H9 (cell line): ENCODE data around the gene ZBTB7A. TPM values are rescaled to one million over a fixed set of nuclear protein-coding genes. Genes with fewer than 3 reads are reported as not detected.

Source experiments
- DNase-seq: peaks from one replicate; pipeline ENCODE4 v3.0.0-alpha.2; 2017
- H2AFZ ChIP-seq: one replicate; pipeline ENCODE4 v1.6.1; 2013; ENCODE audit warnings: mild to moderate bottlenecking, low read length, control low read depth, moderate library complexity
- H2AK5ac ChIP-seq: 2 replicates; pipeline ENCODE4 v1.6.1; 2013; ENCODE audit warnings: low read length, control low read depth, mixed read lengths; ENCODE audit not compliant: insufficient read length
- H2BK120ac ChIP-seq: one replicate; pipeline ENCODE4 v1.6.1; 2013; ENCODE audit warnings: low read depth, mild to moderate bottlenecking, low read length, control low read depth, inconsistent platforms; ENCODE audit not compliant: poor library complexity, severe bottlenecking
- H2BK12ac ChIP-seq: 2 replicates; pipeline ENCODE4 v1.6.1; 2013; ENCODE audit warnings: low read length, control low read depth, mixed read lengths, low read depth; ENCODE audit not compliant: insufficient read length
- H2BK15ac ChIP-seq: 2 replicates; pipeline ENCODE4 v1.6.1; 2013; ENCODE audit warnings: low read depth, low read length, control low read depth
- H2BK20ac ChIP-seq: one replicate; pipeline ENCODE4 v1.6.1; 2013; ENCODE audit warnings: low read depth, mild to moderate bottlenecking, low read length, control low read depth, inconsistent platforms; ENCODE audit not compliant: poor library complexity, severe bottlenecking
- H2BK5ac ChIP-seq: 2 replicates; pipeline ENCODE4 v1.6.1; 2013; ENCODE audit warnings: low read length, control low read depth, mixed read lengths; ENCODE audit not compliant: insufficient read length
- H3K14ac ChIP-seq: 2 replicates; pipeline ENCODE4 v1.6.1; 2013; ENCODE audit warnings: low read length, control low read depth; ENCODE audit not compliant: insufficient read depth
- H3K18ac ChIP-seq: 2 replicates; pipeline ENCODE4 v1.6.1; 2013; ENCODE audit warnings: low read depth, mild to moderate bottlenecking, mixed read lengths, low read length, control low read depth; ENCODE audit not compliant: insufficient read length
- H3K23ac ChIP-seq: 2 replicates; pipeline ENCODE4 v1.6.1; 2013; ENCODE audit warnings: low read length, control low read depth, mixed read lengths, low read depth; ENCODE audit not compliant: insufficient read length
- H3K23me2 ChIP-seq: 2 replicates; pipeline ENCODE4 v1.6.1; 2013; ENCODE audit warnings: low read depth, mild to moderate bottlenecking, mixed read lengths, low read length, control low read depth; ENCODE audit not compliant: insufficient read length, poor library complexity, severe bottlenecking
- H3K27ac ChIP-seq: 2 replicates; pipeline ENCODE4 v1.5.1; 2013; ENCODE audit warnings: low read length, control low read depth, mixed read lengths, low read depth; ENCODE audit not compliant: insufficient read length
- H3K27me3 ChIP-seq: 2 replicates; pipeline ENCODE4 v1.6.1; 2013; ENCODE audit warnings: low read length, control low read depth, inconsistent platforms; ENCODE audit not compliant: insufficient read depth
- H3K4ac ChIP-seq: 2 replicates; pipeline ENCODE4 v1.6.1; 2013; ENCODE audit warnings: low read depth, mild to moderate bottlenecking, control low read depth, inconsistent platforms, low read length, moderate library complexity
- H3K4me1 ChIP-seq: 2 replicates; pipeline ENCODE4 v1.6.1; 2013; ENCODE audit warnings: low read length, control low read depth, inconsistent platforms; ENCODE audit not compliant: insufficient read depth
- H3K4me2 ChIP-seq: 2 replicates; pipeline ENCODE4 v1.6.1; 2013; ENCODE audit warnings: low read length, control low read depth, mixed read lengths; ENCODE audit not compliant: insufficient read length, insufficient read depth
- H3K56ac ChIP-seq: 2 replicates; pipeline ENCODE4 v1.6.1; 2013; ENCODE audit warnings: low read depth, mild to moderate bottlenecking, mixed read lengths, low read length, control low read depth; ENCODE audit not compliant: insufficient read length
- H3K79me1 ChIP-seq: 2 replicates; pipeline ENCODE4 v1.6.1; 2013; ENCODE audit warnings: low read depth, mild to moderate bottlenecking, moderate library complexity, low read length, control low read depth, inconsistent platforms; ENCODE audit not compliant: insufficient read depth, poor library complexity, severe bottlenecking
- H3K79me2 ChIP-seq: 2 replicates; pipeline ENCODE4 v1.6.1; 2013; ENCODE audit warnings: low read length, control low read depth, inconsistent platforms; ENCODE audit not compliant: insufficient read depth
- H3K9ac ChIP-seq: 2 replicates; pipeline ENCODE4 v1.6.1; 2013; ENCODE audit warnings: low read length, control low read depth, mixed read lengths; ENCODE audit not compliant: insufficient read length; ENCODE audit errors: extremely low read depth
- H3K9me3 ChIP-seq: one replicate; pipeline ENCODE4 v1.6.1; 2013; ENCODE audit warnings: low read depth, low read length, inconsistent platforms; ENCODE audit not compliant: control insufficient read depth
- H3T11ph ChIP-seq: one replicate; pipeline ENCODE4 v1.6.1; 2013; ENCODE audit warnings: mild to moderate bottlenecking, low read length, control low read depth, inconsistent platforms
- H4K20me1 ChIP-seq: one replicate; pipeline ENCODE4 v1.6.1; 2013; ENCODE audit not compliant: control insufficient read depth, insufficient read length, insufficient read depth
- H4K5ac ChIP-seq: 2 replicates; pipeline ENCODE4 v1.6.1; 2013; ENCODE audit warnings: low read depth, mild to moderate bottlenecking, mixed read lengths, low read length, control low read depth; ENCODE audit not compliant: insufficient read length
- H4K8ac ChIP-seq: replicated peaks from 2 replicates; pipeline ENCODE4 v1.6.1; 2013; ENCODE audit warnings: low read length, control low read depth, mixed read lengths, low read depth; ENCODE audit not compliant: insufficient read length
- H4K91ac ChIP-seq: 2 replicates; pipeline ENCODE4 v1.6.1; 2013; ENCODE audit warnings: low read depth, mild to moderate bottlenecking, moderate library complexity, mixed read lengths, low read length, control low read depth; ENCODE audit not compliant: insufficient read length
- H3K27ac Mint-ChIP-seq, 3 experiments: 2 replicates in 2 of 3; 3 replicates in 1 of 3; pipeline ENCODE4 v1.8.0; 2020 to 2021; ENCODE audit warnings: mixed read lengths in 3 of 3, mild to moderate bottlenecking in 1 of 3, moderate library complexity in 1 of 3
- H3K27me3 Mint-ChIP-seq: 2 replicates; pipeline ENCODE4 v1.8.0; 2021; ENCODE audit warnings: low read depth, mild to moderate bottlenecking, moderate library complexity, mixed read lengths
- H3K36me3 Mint-ChIP-seq, 3 experiments: 2 replicates in 2 of 3; 3 replicates in 1 of 3; pipeline ENCODE4 v1.8.0; 2020 to 2021; ENCODE audit warnings: low read depth in 3 of 3, mixed read lengths in 3 of 3; ENCODE audit not compliant: insufficient read depth in 1 of 3
- H3K4me1 Mint-ChIP-seq, 2 experiments: 2 replicates each; pipeline ENCODE4 v1.8.0; 2020; ENCODE audit warnings: mixed read lengths in 2 of 2
- H3K4me3 Mint-ChIP-seq, 2 experiments: 2 replicates in 1 of 2; 3 replicates in 1 of 2; pipeline ENCODE4 v1.8.0; 2020 to 2021; ENCODE audit warnings: mild to moderate bottlenecking in 2 of 2, mixed read lengths in 2 of 2, moderate library complexity in 1 of 2
- H3K9me3 Mint-ChIP-seq, 2 experiments: 2 replicates in 1 of 2; 3 replicates in 1 of 2; pipeline ENCODE4 v1.8.0; 2020; ENCODE audit warnings: mild to moderate bottlenecking in 2 of 2, mixed read lengths in 2 of 2, moderate library complexity in 1 of 2
- CTCF ChIP-seq: fragments of 200-600 bp; sonication (generic); conservative IDR thresholded peaks from 3 replicates; pipeline ENCODE4 v1.8.0; 2021; ENCODE audit warnings: antibody characterized with exemption, mild to moderate bottlenecking
- WGBS: extraction: QIAGEN DNeasy Blood & Tissue Kit; methylation state at CpG from one replicate; pipeline ENCODE4 v1.1.7; 2013; ENCODE audit warnings: missing lambda C conversion rate, low lambda C conversion rate, mixed read lengths; ENCODE audit not compliant: insufficient read length; ENCODE audit errors: extremely low coverage; 5-methylcytosine and 5-hydroxymethylcytosine counted together
- total RNA-seq: library from RNA; stranded (reverse); gene quantifications from 2 replicates; pipeline ENCODE4 v1.2.1, GENCODE V29; 2021

ZBTB7A gene
- total RNA-seq, 1 experiment from 2014 or later: 24.9 TPM

- Histone ChIP-seq H2BK20ac (no peak overlapping the region), H4K5ac (no peak overlapping the region), H3K27me3 (no peaks in the 10 kb centered on the region), H2BK5ac (no peak overlapping the region), H3K4ac (no peak overlapping the region), H2AK5ac (no peak overlapping the region), H2BK120ac (no peak overlapping the region), H3K79me2 (no peaks in the 10 kb centered on the region), H3K9ac (no peak overlapping the region), H3K27ac (no peak overlapping the region), H2BK12ac (no peak overlapping the region), H3K14ac (no peak overlapping the region), H3K56ac (no peak overlapping the region), H3K4me1 (no peaks in the 10 kb centered on the region), H4K20me1 (no peaks in the 10 kb centered on the region), H3K4me2 (no peak overlapping the region), H3K18ac (no peak overlapping the region), H3K9me3 (peaks cover under 1% of the 10 kb centered on the region), H4K8ac (no peak overlapping the region), H3K79me1 (no peaks in the 10 kb centered on the region), H3K23ac (no peak overlapping the region), H3K23me2 (no peaks in the 10 kb centered on the region), H4K91ac (no peak overlapping the region), H2AFZ (no peak overlapping the region), H3T11ph (no peak overlapping the region), H2BK15ac (no peak overlapping the region)
- TF ChIP-seq CTCF: no peak
- no peak overlapping the region for H3K27ac Mint-ChIP-seq
- H3K4me3 Mint-ChIP-seq: no peak overlapping the region
- H3K27me3 Mint-ChIP-seq: no peaks in the 10 kb centered on the region
- no CpG with 5 or more reads among the region's 6 CpGs for WGBS
- no peaks in the 10 kb centered on the region for H3K9me3 Mint-ChIP-seq
- no peaks in the 10 kb centered on the region for H3K4me1 Mint-ChIP-seq
- no peak for DNase-seq
- peaks cover 7 to 40% (median 33%) of the 10 kb centered on the region in 3 experiments; a peak in 6 of 7 replicates for H3K36me3 Mint-ChIP-seq
These were observed 36.1 kb downstream of the ZBTB7A start for GRCh38 chr19:4030552-4030951.
